Lung (tissue), 12 donors: Measurements from ENCODE around the gene DCAF4L1. TPM values are rescaled to one million over a fixed set of nuclear protein-coding genes. Genes with fewer than 3 reads are reported as not detected.

Experiments used
- ATAC-seq: fragments of 200-7000 bp; cut with Tn5 transposase; one replicate; pipeline ENCODE4 v1.9.1; 2020; ENCODE audit warnings: moderate number of reproducible peaks; ENCODE audit not compliant: insufficient read depth, low FRiP score
- DNase-seq, 3 donors: peaks; one replicate each; pipeline ENCODE4 v3.0.0-alpha.2; 2013 to 2017
- H3K27ac ChIP-seq, 2 donors: one replicate each; pipeline ENCODE4 v1.5.1; 2013; ENCODE audit warnings: mild to moderate bottlenecking in 2 of 2, moderate library complexity in 2 of 2, control low read depth in 1 of 2, inconsistent platforms in 1 of 2, low read depth in 1 of 2, low read length in 1 of 2
- H3K27me3 ChIP-seq, 3 donors: one replicate each; pipeline ENCODE4 v1.5.1; 2013; ENCODE audit warnings: low read length in 2 of 3; ENCODE audit not compliant: control insufficient read depth in 3 of 3, insufficient read depth in 3 of 3
- H3K36me3 ChIP-seq, 4 donors: one replicate each; pipeline ENCODE4 v1.5.1; 2013; ENCODE audit warnings: low read length in 4 of 4, mild to moderate bottlenecking in 1 of 4, moderate library complexity in 1 of 4; ENCODE audit not compliant: control insufficient read depth in 4 of 4, insufficient read depth in 4 of 4
- H3K4me1 ChIP-seq, 5 donors: one replicate each; pipeline ENCODE4 v1.5.1; 2013; ENCODE audit warnings: low read length in 5 of 5, mild to moderate bottlenecking in 2 of 5, moderate library complexity in 1 of 5; ENCODE audit not compliant: control insufficient read depth in 5 of 5, insufficient read depth in 5 of 5
- H3K4me3 ChIP-seq: one replicate; pipeline ENCODE4 v1.5.1; 2013; ENCODE audit warnings: mild to moderate bottlenecking, control low read depth, moderate library complexity
- H3K9ac ChIP-seq, 2 donors: one replicate each; pipeline ENCODE4 v1.5.1; 2013; ENCODE audit warnings: low read length in 2 of 2, control low read depth in 1 of 2; ENCODE audit not compliant: insufficient read depth in 1 of 2
- H3K9me3 ChIP-seq, 4 donors: one replicate each; pipeline ENCODE4 v1.5.1; 2013; ENCODE audit warnings: low read length in 3 of 4, mild to moderate bottlenecking in 1 of 4, moderate library complexity in 1 of 4; ENCODE audit not compliant: control insufficient read depth in 4 of 4, insufficient read depth in 3 of 4
- CTCF ChIP-seq: IDR thresholded peaks from 2 replicates; pipeline ENCODE4 v1.5.1; 2012; ENCODE audit warnings: mild to moderate bottlenecking; ENCODE audit errors: control extremely low read depth, extremely low read depth
- WGBS, 2 donors: extraction: QIAGEN DNeasy Blood & Tissue Kit; methylation state at CpG; one replicate each; pipeline ENCODE4 v1.1.7; 2013; 5-methylcytosine and 5-hydroxymethylcytosine counted together
- polyA plus RNA-seq, 2 donors: library from polyadenylated mRNA; stranded (reverse); fragments of 200-250 nt; gene quantifications; one replicate each; pipeline ENCODE4 v1.2.1, GENCODE V29; 2013
- total RNA-seq, 2 donors: library from RNA; depleted of rRNA in 1 of 2; stranded (reverse); fragments of >200 nt in 1 of 2; gene quantifications; one replicate each; pipeline ENCODE4 v1.2.1, GENCODE V29; 2014 to 2021
- donor health status: control.
- donor health status: control.
- donor health status: Bipolar disorder and iron deficiency.
- donor health status: healthy.
- donor health status: DM: yes; HTN: yes; CAD: no.

DCAF4L1 gene
- total and polyA plus RNA-seq, 4 donors: 0.11 to 0.43 (median 0.22) TPM

DNA sequence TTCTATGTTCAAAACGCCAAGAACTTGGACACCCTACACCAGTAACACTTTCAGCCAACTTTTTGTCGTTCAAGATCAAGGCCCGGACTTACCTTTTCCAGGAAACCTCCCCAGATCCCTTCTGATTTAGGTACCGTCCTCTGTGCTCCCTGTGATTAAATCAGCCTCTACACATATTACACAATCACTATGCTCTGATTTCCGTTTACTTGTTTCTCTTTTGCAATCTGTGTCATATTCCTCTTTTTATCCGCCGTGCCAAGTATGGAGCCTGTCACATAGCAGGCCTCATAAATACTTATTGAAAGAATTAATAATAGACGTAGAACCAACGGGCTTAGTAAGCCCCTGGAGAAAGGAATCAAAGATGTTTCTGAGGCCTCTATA is 47.0 kb upstream of the DCAF4L1 start:
- H3K9ac ChIP-seq: no peak overlapping the region
- no peak for ATAC-seq
- WGBS, 2 donors: 50 to 71% methylated on average over 9 of the region's 9 CpGs
- H3K27me3 ChIP-seq: peaks cover 0 to 5% (median 2%) of the 10 kb centered on the region in 3 donors
- DNase-seq: no peak
- peaks cover 5 to 12% (median 7%) of the 10 kb centered on the region in 5 donors for H3K4me1 ChIP-seq
- peaks cover 0 to 15% (median 2%) of the 10 kb centered on the region in 4 donors for H3K36me3 ChIP-seq
- H3K4me3 ChIP-seq: no peak overlapping the region
- TF ChIP-seq CTCF: no peak
- no peaks in the 10 kb centered on the region for H3K9me3 ChIP-seq
- peak overlapping the region in 1 of 2 donors; percentile 99 for H3K27ac ChIP-seq

GRCh38 chr4:41934901-41935651 is 46.5 kb upstream of the DCAF4L1 start, which contains the start of gene TMEM33:
TMEM33 (plus strand) TSS chr4:41935429; CDS start chr4:41935485, 56 bp downstream.
- no peak for TF ChIP-seq CTCF
- H3K27me3 ChIP-seq: peaks cover 0 to 5% (median 2%) of the 10 kb centered on the region in 3 donors
- peaks cover 0 to 20% (median 2%) of the 10 kb centered on the region in 4 donors for H3K36me3 ChIP-seq
- H3K27ac ChIP-seq: peak within 1 kb of the TSS; percentile 67 to 99
- no peaks in the 10 kb centered on the region for H3K9me3 ChIP-seq
- peaks cover 5 to 12% (median 7%) of the 10 kb centered on the region in 5 donors for H3K4me1 ChIP-seq
- 1 to 2% methylated on average over 49 of the region's 49 CpGs for WGBS, 2 donors
- peak within 1 kb of the TSS; percentile 75 for H3K4me3 ChIP-seq
- ATAC-seq: peak; percentile 96
- peak; percentile 86 to 93 (median 91) for DNase-seq
- peak within 1 kb of the TSS; percentile 64 to 70 for H3K9ac ChIP-seq

- Histone ChIP-seq H3K4me3 (peak overlapping the region; percentile 75), H3K27me3 (peaks cover 0 to 5% (median 2%) of the 10 kb centered on the region in 3 donors), H3K9me3 (no peaks in the 10 kb centered on the region), H3K36me3 (peaks cover 0 to 21% (median 3%) of the 10 kb centered on the region in 4 donors), H3K4me1 (peaks cover 5 to 12% (median 7%) of the 10 kb centered on the region in 5 donors), H3K27ac (peak overlapping the region; percentile 67 to 99), H3K9ac (peak overlapping the region; percentile 64 to 70)
- TF ChIP-seq CTCF: no peak
- DNase-seq (peak in 1 of 3 donors; percentile 10), ATAC-seq (no peak)
- WGBS, 2 donors: 2% methylated on average over 12 of the region's 12 CpGs
Measured at GRCh38 chr4:41935652-41936021, 45.9 kb upstream of the DCAF4L1 start.
